ENCODE measurements around the gene PTCH1.

DNA sequence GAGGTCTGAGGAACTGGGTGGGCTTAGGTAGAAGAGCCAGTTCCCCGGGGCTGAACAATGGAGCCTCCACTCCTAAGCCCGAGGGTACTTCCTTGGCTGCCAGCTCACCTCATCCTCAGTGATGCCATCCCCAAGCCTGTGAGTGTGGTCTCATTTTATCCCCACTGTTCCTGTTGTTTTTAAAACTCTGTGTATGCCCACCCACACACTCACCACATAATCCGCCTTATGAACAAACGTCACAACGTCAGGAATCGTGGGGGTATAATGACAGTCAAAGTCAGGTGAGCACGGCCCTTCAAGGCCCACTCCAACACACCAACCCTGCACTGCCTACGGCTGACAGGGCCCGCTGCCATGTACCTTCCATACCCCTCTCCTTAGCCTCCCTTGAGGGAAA, 61.1 kb downstream of the PTCH1 start:
- TF ChIP-seq, protein P1, sequence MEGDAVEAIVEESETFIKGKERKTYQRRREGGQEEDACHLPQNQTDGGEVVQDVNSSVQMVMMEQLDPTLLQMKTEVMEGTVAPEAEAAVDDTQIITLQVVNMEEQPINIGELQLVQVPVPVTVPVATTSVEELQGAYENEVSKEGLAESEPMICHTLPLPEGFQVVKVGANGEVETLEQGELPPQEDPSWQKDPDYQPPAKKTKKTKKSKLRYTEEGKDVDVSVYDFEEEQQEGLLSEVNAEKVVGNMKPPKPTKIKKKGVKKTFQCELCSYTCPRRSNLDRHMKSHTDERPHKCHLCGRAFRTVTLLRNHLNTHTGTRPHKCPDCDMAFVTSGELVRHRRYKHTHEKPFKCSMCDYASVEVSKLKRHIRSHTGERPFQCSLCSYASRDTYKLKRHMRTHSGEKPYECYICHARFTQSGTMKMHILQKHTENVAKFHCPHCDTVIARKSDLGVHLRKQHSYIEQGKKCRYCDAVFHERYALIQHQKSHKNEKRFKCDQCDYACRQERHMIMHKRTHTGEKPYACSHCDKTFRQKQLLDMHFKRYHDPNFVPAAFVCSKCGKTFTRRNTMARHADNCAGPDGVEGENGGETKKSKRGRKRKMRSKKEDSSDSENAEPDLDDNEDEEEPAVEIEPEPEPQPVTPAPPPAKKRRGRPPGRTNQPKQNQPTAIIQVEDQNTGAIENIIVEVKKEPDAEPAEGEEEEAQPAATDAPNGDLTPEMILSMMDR (IDR thresholded peaks at IDR 0.05) = no peak
- TF ChIP-seq POLR2A (IDR thresholded peaks at IDR 0.05) = no peak
